NCI-H2196 treated with DMSO at 0.1 percent for 48 hours (cell line): Measurements from ENCODE around the gene PIP4K2A.

Experiments used
- DNase-seq: peaks from one replicate; lab custom pipeline; 2025; ENCODE audit not compliant: unreplicated experiment; lab: John Stamatoyannopoulos, UW

The PIP4K2A gene

GRCh38 chr10:22560096-22560912 lies 154.1 kb downstream of the PIP4K2A start:
- DNase-seq = no peak

- DNase-seq = no peak
These were observed 157.1 kb downstream of the PIP4K2A start for GRCh38 chr10:22557321-22557720.

- DNase-seq = no peak
These were observed 157.6 kb downstream of the PIP4K2A start for GRCh38 chr10:22556774-22557173.

GRCh38 chr10:22554461-22555182 lies 159.8 kb downstream of the PIP4K2A start:
- DNase-seq = no peak

GRCh38 chr10:22553452-22553995 lies 160.9 kb downstream of the PIP4K2A start:
- no peak for DNase-seq

GRCh38 chr10:22552888-22553378 lies 161.4 kb downstream of the PIP4K2A start:
- no peak for DNase-seq

GRCh38 chr10:22551681-22552365 lies 162.6 kb downstream of the PIP4K2A start:
- no peak for DNase-seq

GRCh38 chr10:22550732-22551131 lies 163.6 kb downstream of the PIP4K2A start:
- no peak for DNase-seq

GRCh38 chr10:22548344-22548743 lies 166.0 kb downstream of the PIP4K2A start:
- DNase-seq = no peak

- DNase-seq = no peak
These were observed 168.7 kb downstream of the PIP4K2A start for GRCh38 chr10:22545643-22546042.

- DNase-seq = no peak
These were observed 169.9 kb downstream of the PIP4K2A start for GRCh38 chr10:22544325-22545068.

- no peak for DNase-seq
These were observed 171.6 kb downstream of the PIP4K2A start for GRCh38 chr10:22542773-22543172.

- DNase-seq = no peak
These were observed 172.5 kb downstream of the PIP4K2A start for GRCh38 chr10:22541900-22542299.

- no peak for DNase-seq
These were observed 174.6 kb downstream of the PIP4K2A start for GRCh38 chr10:22539579-22540298.

- no peak for DNase-seq
These were observed 176.6 kb downstream of the PIP4K2A start for GRCh38 chr10:22537810-22538209.

- DNase-seq = no peak
These were observed 177.8 kb downstream of the PIP4K2A start for GRCh38 chr10:22536620-22537019.

- no peak for DNase-seq
These were observed 179.4 kb downstream of the PIP4K2A start for GRCh38 chr10:22534849-22535604.

- DNase-seq = no peak
These were observed 182.9 kb downstream of the PIP4K2A start for GRCh38 chr10:22531441-22531840.

- no peak for DNase-seq
These were observed 183.4 kb downstream of the PIP4K2A start for GRCh38 chr10:22531008-22531407.
